Measurements from ENCODE around the gene CLEC18C.
A peak's percentile ranks its signal among the peaks of the same experiment; 100 is the strongest.
"Not testable (repeated sequence)": the region's sequence is repeated elsewhere in the genome, so short reads cannot be mapped to it uniquely, and the experiment has no call there.

The CLEC18C gene

DNA sequence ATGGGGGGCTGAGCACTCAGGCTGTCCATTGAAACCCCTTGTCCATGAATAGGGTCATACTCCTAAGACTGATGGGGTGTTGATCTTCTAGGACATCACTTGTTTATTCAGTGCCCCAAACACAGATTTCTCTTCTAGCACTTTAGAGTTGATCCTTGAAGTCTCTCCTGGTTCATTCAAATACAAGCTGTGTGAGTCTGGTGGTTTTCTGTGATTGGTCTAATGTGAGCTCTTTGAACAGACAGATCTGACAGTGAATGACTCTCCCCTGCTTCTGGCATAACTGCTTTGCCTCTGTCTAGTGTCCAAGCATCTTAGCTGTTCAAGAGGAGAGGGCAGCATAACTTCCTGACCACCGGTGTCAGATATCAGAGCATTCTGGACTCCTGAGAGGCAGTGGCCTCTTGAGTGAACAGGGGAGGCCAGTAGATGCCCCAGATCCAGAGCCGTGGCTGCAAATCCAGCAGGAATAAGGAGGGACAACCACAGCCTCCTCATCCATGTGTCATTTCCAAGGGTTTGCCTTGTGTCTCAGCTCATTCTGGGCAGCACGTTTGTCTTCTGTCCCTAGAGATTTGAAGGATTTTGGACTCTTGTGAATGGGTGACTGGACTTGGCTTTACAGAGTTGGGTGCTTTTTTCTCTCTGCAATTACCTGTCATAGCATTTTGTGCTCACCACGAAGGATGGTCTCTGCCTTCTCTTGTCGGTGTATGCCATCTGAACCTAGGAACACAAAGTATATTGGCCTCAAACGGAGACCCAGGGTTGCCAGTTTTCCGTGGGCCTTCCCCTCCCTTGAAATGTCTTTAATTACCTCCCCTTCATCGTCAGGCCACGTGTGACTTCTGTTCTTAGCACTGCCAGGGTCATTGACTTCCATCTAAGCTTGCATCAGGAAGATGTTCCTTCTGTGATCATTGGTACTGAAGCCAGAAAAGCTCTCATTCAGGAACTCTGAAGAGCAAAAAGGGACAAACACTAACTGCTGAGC lies 13.9 kb upstream of the CLEC18C start:
- no peak overlapping the region for H3K4me3 ChIP-seq (ENCODE audit: low read length)
- DNase-seq (ENCODE audit: low read depth), result no peak
- TF ChIP-seq, protein P1, sequence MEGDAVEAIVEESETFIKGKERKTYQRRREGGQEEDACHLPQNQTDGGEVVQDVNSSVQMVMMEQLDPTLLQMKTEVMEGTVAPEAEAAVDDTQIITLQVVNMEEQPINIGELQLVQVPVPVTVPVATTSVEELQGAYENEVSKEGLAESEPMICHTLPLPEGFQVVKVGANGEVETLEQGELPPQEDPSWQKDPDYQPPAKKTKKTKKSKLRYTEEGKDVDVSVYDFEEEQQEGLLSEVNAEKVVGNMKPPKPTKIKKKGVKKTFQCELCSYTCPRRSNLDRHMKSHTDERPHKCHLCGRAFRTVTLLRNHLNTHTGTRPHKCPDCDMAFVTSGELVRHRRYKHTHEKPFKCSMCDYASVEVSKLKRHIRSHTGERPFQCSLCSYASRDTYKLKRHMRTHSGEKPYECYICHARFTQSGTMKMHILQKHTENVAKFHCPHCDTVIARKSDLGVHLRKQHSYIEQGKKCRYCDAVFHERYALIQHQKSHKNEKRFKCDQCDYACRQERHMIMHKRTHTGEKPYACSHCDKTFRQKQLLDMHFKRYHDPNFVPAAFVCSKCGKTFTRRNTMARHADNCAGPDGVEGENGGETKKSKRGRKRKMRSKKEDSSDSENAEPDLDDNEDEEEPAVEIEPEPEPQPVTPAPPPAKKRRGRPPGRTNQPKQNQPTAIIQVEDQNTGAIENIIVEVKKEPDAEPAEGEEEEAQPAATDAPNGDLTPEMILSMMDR (conservative IDR thresholded peaks at IDR 0.05; ENCODE audit: low read length), result no peak

DNA sequence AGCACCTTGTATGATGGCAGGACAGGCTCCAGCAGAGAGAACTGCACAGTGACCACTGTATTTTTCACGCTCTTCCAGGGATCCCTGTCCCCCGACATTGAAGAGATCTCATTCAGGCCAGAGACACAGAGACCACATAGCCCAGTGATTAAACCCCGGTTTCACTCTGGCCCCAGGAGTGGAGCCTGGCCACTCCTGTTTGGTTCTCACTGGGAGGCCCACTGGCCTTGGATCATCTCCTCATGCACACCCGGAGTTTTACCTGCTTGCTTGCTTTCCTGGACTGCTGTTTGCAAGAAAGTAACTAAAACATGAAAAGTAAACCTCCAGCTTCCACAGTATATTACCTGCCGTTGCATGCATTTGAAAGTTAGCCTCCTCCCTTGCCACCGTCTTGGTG lies 13.2 kb upstream of the CLEC18C start:
- DNase-seq (ENCODE audit: low read depth), result no peak
- H3K4me3 ChIP-seq (ENCODE audit: low read length), result no peak overlapping the region
- TF ChIP-seq, protein P1 (conservative IDR thresholded peaks at IDR 0.05; ENCODE audit: low read length), result no peak

DNA sequence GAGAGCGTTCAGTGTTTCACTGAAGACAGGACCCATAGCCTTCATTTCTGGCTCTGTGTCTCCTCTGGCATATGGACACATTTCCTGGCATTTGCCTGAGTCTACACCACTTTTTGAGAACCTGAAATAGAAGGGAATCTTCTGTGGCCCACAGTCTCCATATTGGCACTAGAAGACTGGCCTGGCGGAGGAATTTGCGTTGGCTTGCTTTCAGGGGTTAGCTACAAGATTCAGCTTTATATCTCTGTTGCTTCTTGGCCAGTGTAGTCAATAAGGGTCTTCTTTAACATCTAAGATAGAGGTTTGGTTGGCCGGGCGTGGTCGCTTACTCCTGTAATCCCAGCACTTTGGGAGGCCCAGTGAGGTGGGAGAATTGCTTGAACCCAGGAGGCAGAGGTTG lies 12.8 kb upstream of the CLEC18C start:
- H3K4me3 ChIP-seq (ENCODE audit: low read length), result no peak overlapping the region
- TF ChIP-seq, protein P1 (conservative IDR thresholded peaks at IDR 0.05; ENCODE audit: low read length), result no peak
- no peak for DNase-seq (ENCODE audit: low read depth)

DNA sequence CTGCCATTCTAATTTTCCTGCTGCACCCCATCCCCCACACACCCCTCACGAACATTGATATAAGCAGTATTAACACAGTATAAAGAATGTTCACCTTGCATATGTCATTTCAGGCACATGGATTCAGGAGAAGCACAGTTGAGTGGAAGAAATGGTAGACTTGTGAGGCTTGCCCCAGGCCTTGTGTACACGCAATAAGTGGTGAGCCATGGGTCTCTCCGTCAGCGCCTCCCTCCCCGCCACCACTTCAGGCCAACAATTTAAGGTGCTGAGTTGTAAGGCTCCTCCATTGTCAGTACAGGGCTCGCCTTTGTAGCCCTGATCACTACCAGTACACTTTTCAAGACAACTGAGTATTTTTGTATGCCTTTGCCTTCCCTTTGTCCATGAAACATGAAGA lies 12.2 kb upstream of the CLEC18C start:
- DNase-seq (ENCODE audit: low read depth), result no peak
- TF ChIP-seq, protein P1 (conservative IDR thresholded peaks at IDR 0.05; ENCODE audit: low read length), result no peak
- no peak overlapping the region for H3K4me3 ChIP-seq (ENCODE audit: low read length)

DNA sequence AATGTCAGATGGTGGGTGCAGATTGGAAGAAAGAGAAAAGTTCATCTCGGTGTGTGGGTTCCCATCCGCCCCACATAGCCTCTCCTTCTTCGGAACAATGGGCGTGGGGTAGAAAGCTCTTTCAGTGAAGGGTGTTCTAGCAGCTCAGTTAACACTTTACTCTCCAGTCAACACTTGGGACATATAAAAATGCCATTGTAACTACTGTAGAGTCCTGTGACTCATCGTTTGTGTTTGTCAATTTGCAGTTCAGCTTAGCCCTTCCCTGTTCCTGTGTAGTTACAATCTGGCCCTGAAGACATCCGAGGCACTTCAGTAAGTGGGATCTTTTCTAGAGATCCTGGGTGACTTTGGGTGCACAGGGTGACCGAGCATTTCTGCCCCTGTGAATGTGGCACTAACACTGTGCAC lies 11.5 kb upstream of the CLEC18C start:
- TF ChIP-seq, protein P1 (conservative IDR thresholded peaks at IDR 0.05; ENCODE audit: low read length), result no peak
- no peak overlapping the region for H3K4me3 ChIP-seq (ENCODE audit: low read length)
- DNase-seq (ENCODE audit: low read depth), result peak; percentile 62

DNA sequence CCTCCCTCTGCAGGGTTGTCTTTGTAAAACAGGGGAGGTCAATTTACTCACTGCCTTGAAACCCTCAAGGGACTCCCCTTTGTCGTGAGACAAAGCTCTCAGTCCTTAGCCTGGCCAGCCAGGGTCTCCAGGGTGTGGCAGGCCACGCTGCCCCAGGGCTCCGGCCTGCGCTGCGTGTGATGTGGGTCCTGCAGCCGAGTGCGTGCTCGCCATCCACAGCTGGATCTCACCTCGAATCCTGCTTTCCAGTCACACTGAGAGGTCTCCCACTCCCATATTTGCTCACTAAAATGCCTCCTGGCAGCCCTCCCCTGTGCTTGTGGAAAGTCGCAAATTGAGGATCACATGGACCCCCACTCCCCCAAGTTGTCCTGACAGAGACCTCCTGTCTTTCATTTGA lies 10.0 kb upstream of the CLEC18C start:
- TF ChIP-seq, protein P1 (conservative IDR thresholded peaks at IDR 0.05; ENCODE audit: low read length), result no peak
- H3K4me3 ChIP-seq (ENCODE audit: low read length), result no peak overlapping the region
- DNase-seq (ENCODE audit: low read depth), result no peak

DNA sequence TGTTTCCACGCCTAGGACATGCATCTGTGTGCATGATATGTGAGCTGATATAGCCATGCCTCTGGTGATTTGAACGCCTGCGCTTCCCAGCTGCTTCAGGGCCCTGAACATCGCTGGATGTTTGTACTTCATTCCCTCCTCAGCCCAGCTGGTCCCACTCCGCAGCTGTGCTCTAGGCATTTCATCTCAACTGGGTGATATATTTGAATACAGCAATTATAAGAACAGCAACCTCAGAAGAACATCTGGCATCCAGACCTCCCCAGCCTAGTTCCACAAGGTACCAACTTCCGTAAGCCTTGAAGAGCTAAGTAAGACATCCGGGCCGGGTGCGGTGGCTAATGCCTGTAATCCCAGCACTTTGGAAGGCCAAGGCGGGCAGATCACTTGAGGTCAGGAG lies 6.9 kb upstream of the CLEC18C start:
- not testable (repeated sequence) for H3K4me3 ChIP-seq (ENCODE audit: low read length)

DNA sequence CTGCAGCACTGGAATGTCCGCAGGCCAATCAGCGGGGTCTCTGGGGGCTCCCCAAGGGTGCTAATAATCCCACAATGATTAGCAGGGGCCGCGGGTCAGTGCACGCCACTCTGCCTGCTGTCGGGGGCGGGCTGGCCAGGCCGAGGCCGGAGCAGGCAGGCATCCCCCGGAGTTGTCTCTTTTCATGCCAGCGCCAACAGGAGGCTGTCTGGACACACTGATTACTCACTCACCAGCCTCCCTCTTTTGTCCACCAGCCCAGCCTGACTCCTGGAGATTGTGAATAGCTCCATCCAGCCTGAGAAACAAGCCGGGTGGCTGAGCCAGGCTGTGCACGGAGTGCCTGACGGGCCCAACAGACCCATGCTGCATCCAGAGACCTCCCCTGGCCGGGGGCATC lies 329 bp downstream of the CLEC18C start:
- DNase-seq (ENCODE audit: low read depth); H3K4me3 ChIP-seq (ENCODE audit: low read length): not testable (repeated sequence)

More for the DNA sequence above, 6.9 kb upstream of the CLEC18C start:
- not testable (repeated sequence) for DNase-seq (ENCODE audit: low read depth)

DNA sequence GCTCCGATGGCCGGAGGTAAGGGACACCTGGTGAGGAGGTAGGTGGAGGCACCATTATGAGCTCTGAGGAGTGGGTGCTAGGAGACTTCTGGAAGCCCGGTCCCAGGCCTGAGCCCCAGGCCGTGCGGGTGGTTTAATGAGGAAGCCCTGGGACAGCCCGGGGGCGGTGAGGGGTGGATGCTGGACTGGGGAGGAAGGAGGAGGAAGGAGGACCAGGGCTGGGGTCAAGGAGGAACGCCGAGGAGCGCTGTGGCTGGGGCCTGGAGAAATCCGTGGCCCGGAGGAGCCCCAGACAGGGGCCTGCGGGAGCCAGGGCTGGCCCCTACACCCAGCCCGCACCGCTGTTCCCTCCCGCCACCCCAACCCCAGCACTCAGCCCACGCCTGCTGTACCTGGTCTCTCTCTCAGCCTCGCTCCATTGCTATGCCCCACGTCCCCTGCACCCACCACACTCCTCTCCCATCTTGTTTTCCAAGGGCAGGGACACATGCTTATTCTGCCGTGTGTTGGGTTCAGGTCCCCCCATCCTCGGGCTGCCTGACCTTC lies 873 bp downstream of the CLEC18C start:
- not testable (repeated sequence) for H3K4me3 ChIP-seq (ENCODE audit: low read length); DNase-seq (ENCODE audit: low read depth)

DNA sequence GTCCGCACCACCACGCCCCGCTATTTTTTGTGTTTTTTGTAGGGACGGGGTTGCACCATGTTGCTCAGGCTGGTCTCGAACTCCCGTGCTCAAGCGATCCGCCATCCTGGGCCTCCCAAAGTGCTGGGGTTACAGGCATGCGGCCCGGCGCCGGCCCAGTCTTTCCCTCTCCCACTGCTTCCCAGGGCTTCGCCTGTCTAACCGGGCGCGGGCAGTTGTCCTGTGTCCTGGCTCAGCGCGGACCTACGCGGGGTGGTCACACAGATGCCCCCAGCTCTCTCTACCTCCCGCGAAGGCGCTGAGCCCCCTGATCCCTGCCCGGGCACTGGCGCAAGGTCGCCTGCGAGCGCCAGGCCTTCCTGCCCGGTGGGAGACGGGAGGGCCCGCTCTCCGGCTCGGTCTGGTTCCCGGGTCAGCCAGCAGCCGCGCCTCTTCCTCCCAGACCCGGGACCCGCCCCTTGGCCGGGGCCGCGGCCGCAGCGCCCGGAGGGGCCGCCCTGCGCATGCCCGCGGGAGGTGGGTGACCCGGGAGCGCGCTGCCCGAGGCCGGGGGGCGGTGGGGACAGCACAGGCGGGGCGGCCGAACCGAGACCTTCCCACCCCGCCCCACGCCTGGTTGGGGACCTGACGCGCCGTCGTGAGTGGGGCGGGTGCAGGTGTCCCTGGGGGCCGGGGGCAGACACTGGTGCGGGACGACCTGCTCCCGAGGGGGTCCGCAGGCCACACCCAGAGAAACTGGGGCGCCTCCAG lies 14.4 kb downstream of the CLEC18C start:
- not testable (repeated sequence) for DNase-seq (ENCODE audit: low read depth)
- H3K4me3 ChIP-seq (ENCODE audit: low read length), result peak overlapping the region; percentile 17; the same call in 1 of the 2 replicates

DNA sequence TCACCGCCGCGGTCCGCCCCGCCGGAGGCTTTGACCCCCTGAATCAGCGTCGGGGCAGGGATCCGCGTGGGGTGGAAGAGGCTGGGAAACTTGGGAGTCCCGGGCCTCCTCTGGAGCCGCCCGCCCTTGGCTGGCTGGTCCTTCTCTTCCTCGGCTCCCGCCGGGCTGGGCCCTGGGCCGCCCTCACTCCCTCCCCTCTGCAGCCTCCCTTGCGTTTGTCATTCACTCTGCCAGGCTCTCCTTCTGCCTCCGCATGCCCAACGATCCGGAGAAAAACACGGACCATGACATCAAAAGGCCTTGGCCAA lies 15.0 kb downstream of the CLEC18C start:
- H3K4me3 ChIP-seq (ENCODE audit: low read length); DNase-seq (ENCODE audit: low read depth): not testable (repeated sequence)

All from AG10803 (cell line).